Ascending aorta (tissue), 2 donors: ENCODE measurements around the gene SGIP1. TPM values are rescaled to one million over a fixed set of nuclear protein-coding genes. Genes with fewer than 3 reads are reported as not detected.

Experiments
- DNase-seq, 2 donors: peaks; one replicate each; pipeline ENCODE4 v3.0.0-alpha.2; 2019; ENCODE audit warnings: low spot score in 2 of 2
- H3K27ac ChIP-seq, 2 donors: fragments of 200-600 bp; sonication (generic); one replicate each; pipeline ENCODE4 v1.5.1; 2016 to 2017; ENCODE audit warnings: mild to moderate bottlenecking in 1 of 2
- H3K27me3 ChIP-seq: fragments of 200-600 bp; sonication (generic); one replicate; pipeline ENCODE4 v1.5.1; 2017
- H3K36me3 ChIP-seq, 2 donors: fragments of 200-600 bp; sonication (generic); one replicate each; pipeline ENCODE4 v1.5.1; 2016
- H3K4me1 ChIP-seq, 2 donors: fragments of 200-600 bp; sonication (generic); one replicate each; pipeline ENCODE4 v1.5.1; 2016 to 2017; ENCODE audit warnings: mild to moderate bottlenecking in 1 of 2
- H3K4me3 ChIP-seq, 2 donors: fragments of 200-600 bp; sonication (generic); one replicate each; pipeline ENCODE4 v1.5.1; 2016 to 2017; ENCODE audit warnings: mild to moderate bottlenecking in 1 of 2
- H3K9me3 ChIP-seq, 2 donors: fragments of 200-600 bp; sonication (generic); one replicate each; pipeline ENCODE4 v1.5.1; 2016
- CTCF ChIP-seq, 3 experiments: fragments of 200-600 bp in 2 of 3; fragments of 450-650 bp in 1 of 3; sonication (generic) in 2 of 3; IDR thresholded peaks; one replicate each; pipeline ENCODE4 v1.5.1; 2016 to 2019; ENCODE audit warnings: antibody characterized with exemption in 3 of 3, mild to moderate bottlenecking in 1 of 3, moderate library complexity in 1 of 3
- intact Hi-C: fragments of 100-400 bp; cut with DNase I; formaldehyde crosslinking; loops from one replicate; pipeline ENCODE4 v1.15.1; 2023
- total RNA-seq: library from RNA; depleted of rRNA; stranded (reverse); fragments of >200 nt; gene quantifications from one replicate; pipeline ENCODE4 v1.1.0, GENCODE V29; 2016

SGIP1 gene
- total RNA-seq, 1 donor from 2014 or later = 1.6 TPM

DNA sequence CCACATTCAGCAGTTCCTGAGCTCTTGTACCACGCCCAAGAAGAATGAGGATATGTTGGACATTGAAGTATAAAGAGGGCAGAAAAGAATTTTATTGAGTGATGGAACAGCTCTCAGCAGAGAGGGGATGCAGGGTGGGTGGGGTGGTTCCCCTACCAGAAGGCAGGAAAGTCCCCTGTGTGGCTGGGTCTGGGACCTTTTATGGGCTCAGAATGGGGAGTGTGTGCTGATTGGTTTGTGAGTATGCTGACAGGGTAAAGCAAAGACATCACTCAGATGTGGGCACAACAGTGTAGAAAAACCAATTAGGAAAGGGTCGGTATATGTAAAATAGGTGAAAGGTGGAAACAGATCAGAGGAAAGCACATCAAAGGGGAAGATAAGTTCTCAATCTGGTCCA, 62.2 kb downstream of the SGIP1 start:
- Histone ChIP-seq H3K36me3 (peaks cover 2 to 4% of the 10 kb centered on the region in 2 donors), H3K4me1 (no peaks in the 10 kb centered on the region), H3K27me3 (no peaks in the 10 kb centered on the region), H3K9me3 (no peaks in the 10 kb centered on the region), H3K4me3 (no peak overlapping the region), H3K27ac (no peak overlapping the region)
- intact Hi-C loops = no loop called here
- TF ChIP-seq CTCF (IDR thresholded peaks at IDR 0.05) = no peak
- no peak for DNase-seq

DNA sequence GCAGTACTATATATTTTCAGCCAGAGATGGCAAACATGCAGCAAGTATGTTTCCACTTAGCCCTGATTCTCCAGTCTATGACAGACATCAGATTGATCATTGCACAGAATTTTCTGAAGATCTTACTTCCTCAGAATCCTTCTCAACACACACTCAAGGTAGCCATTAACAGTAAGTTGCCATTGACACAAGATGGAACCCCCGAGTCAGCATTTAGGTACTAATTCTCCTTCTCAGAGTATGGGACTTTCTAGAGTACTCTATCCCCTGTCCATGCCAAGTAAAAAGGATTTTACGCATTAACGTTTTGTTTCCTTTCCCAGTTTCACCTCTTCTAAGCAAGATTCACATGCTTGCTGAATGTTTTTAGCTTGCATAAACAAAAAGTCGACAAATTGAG, 63.5 kb downstream of the SGIP1 start:
- intact Hi-C loops = no loop called here
- H3K27me3 ChIP-seq = no peaks in the 10 kb centered on the region
- H3K4me3 ChIP-seq = no peak overlapping the region
- no peak for DNase-seq
- no peaks in the 10 kb centered on the region for H3K36me3 ChIP-seq
- no peak for TF ChIP-seq CTCF (IDR thresholded peaks at IDR 0.05)
- no peak overlapping the region for H3K27ac ChIP-seq
- H3K4me1 ChIP-seq = no peaks in the 10 kb centered on the region
- H3K9me3 ChIP-seq = no peaks in the 10 kb centered on the region

DNA sequence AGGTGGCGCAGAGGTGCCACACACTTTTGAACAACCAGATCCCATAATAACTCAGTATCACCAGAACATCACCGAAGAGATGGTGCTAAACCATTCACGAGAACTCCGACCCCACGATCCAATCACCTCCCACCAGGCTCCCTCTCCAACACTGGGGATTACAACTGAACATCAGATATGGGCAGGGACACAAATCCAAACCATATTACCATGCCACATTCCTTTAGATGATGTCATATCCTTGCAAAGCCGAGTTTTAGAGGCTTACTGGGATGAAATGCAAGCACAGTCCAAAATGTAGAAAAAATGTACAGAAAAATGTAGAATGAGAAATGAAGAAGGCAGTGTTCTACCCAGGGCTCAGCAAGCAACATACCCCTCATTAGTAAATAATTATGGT, 64.7 kb downstream of the SGIP1 start:
- Histone ChIP-seq H3K36me3 (no peaks in the 10 kb centered on the region), H3K4me3 (no peak overlapping the region), H3K9me3 (no peaks in the 10 kb centered on the region), H3K27ac (no peak overlapping the region), H3K27me3 (no peaks in the 10 kb centered on the region), H3K4me1 (no peaks in the 10 kb centered on the region)
- intact Hi-C loops = no loop called here
- no peak for TF ChIP-seq CTCF (IDR thresholded peaks at IDR 0.05)
- DNase-seq = no peak

GRCh38 chr1:66599346-66599745, 65.4 kb downstream of the SGIP1 start:
- no peak for TF ChIP-seq CTCF (IDR thresholded peaks at IDR 0.05)
- H3K27me3 ChIP-seq = no peaks in the 10 kb centered on the region
- H3K4me1 ChIP-seq = no peaks in the 10 kb centered on the region
- no peak for DNase-seq
- intact Hi-C loops = no loop called here
- H3K27ac ChIP-seq = no peak overlapping the region
- H3K9me3 ChIP-seq = no peaks in the 10 kb centered on the region
- H3K36me3 ChIP-seq = no peaks in the 10 kb centered on the region
- H3K4me3 ChIP-seq = no peak overlapping the region

DNA sequence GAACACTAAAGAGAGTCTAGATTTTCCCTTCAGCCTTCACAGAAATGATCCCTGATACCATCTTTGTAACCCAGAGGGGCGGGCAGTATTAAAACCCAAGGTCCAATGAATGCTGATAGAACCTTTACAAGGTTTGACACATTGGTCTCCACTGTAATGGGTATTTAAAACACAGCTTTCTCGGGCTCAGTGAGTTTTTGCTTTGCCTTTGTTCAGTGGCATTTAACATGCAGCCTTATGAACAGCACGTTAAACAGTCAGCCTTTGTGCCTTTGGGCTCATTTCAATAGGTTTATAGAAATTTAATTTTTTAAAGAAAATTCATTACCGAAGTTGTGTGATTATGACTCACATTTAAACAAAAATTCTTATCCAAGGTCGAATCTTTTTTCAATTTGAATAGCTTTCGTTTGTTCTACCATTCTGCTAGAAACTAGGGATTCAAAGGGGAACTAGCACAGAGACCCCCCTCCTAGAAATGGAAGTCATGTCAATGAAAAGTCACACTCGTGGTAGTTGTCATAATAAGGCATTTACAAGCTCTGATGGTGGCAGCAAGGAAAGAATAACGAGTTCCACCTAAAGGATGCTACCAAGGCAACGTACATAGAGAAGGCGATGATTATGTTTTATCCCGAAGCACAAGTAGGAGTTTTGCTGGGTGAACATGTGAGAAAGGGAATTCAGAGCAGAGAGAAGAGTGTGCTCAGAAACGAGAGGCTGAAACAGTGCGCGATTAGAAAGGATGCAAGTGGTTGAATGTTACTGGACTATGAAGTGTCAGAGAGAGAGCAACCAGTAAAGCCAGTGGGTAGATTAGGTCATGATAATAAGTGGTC, 66.2 kb downstream of the SGIP1 start:
- Histone ChIP-seq H3K27ac (no peak overlapping the region), H3K36me3 (no peaks in the 10 kb centered on the region), H3K4me3 (no peak overlapping the region), H3K4me1 (no peaks in the 10 kb centered on the region), H3K27me3 (no peaks in the 10 kb centered on the region), H3K9me3 (no peaks in the 10 kb centered on the region)
- intact Hi-C loops = no loop called here
- DNase-seq = no peak
- TF ChIP-seq CTCF (IDR thresholded peaks at IDR 0.05) = no peak
